SH-SY5Y (cell line): Measurements from ENCODE around the gene PIEZO2.

ENCODE experiments used
- GATA2 ChIP-seq: IDR thresholded peaks from 2 replicates; pipeline ENCODE4 v1.6.1; 2011; ENCODE audit warnings: mild to moderate bottlenecking, low read depth, low read length
- GATA3 ChIP-seq: IDR thresholded peaks from 2 replicates; pipeline ENCODE4 v1.6.1; 2011; ENCODE audit warnings: low read depth, mild to moderate bottlenecking, low read length, moderate library complexity

DNA sequence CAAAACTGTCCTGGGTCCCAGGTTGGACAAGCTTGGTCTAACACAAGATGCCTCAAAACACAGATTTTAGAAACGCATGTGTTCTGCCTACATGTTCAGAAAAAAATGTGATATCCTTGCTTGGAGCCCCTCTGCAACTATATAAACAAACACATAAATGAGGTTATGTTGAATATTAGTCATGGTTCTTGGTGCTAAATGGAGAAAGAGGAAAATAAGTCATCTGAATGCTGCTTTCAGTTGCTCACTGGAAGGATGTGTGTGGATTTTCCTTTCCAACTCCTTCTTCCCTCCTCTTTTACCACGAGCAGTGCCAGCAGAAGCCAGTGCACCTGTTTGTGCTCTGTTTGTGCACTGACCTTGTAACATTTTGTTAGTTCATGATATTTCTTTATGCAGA is 85.3 kb downstream of the PIEZO2 start:
- TF ChIP-seq GATA2: no peak
- no peak for TF ChIP-seq GATA3
